Muscle of back (tissue), 11 donors: ENCODE data around the gene AMN. TPM values are rescaled to one million over a fixed set of nuclear protein-coding genes. Genes with fewer than 3 reads are reported as not detected.

Experiments used
- DNase-seq, 3 donors: peaks; one replicate each; pipeline versions ENCODE4 v3.0.0 to v3.0.0-alpha.2; 2013
- polyA plus RNA-seq, 10 donors: library from polyadenylated mRNA; unstranded; fragments of 120-200 nt; gene quantifications; one replicate each; pipeline ENCODE4 v1.2.1, GENCODE V29; 2013; ENCODE audit not compliant: insufficient read length in 10 of 10

The AMN gene
- polyA plus RNA-seq, 10 donors, result 0.26 to 1.4 (median 0.39) TPM

GRCh38 chr14:102927878-102928411 is 5.5 kb downstream of the AMN start:
- DNase-seq, result peak in 1 of 3 donors; percentile 58

- peak in 2 of 3 donors; percentile 46 to 75 for DNase-seq
Observed at GRCh38 chr14:102928412-102929240, 6.2 kb downstream of the AMN start.

GRCh38 chr14:102929241-102930137 is 7.0 kb downstream of the AMN start:
- DNase-seq, result peak in 1 of 3 donors; percentile 38

- no peak for DNase-seq
Observed at GRCh38 chr14:102930138-102930752, 7.8 kb downstream of the AMN start.

- no peak for DNase-seq
Observed at GRCh38 chr14:102930753-102931579, 8.5 kb downstream of the AMN start.

- DNase-seq, result no peak
Observed at GRCh38 chr14:102931580-102932285, 9.3 kb downstream of the AMN start.

GRCh38 chr14:102932484-102933248 is 10.2 kb downstream of the AMN start:
- no peak for DNase-seq

- no peak for DNase-seq
Observed at GRCh38 chr14:102933618-102934231, 11.3 kb downstream of the AMN start.

GRCh38 chr14:102935756-102936155 is 13.3 kb downstream of the AMN start:
- no peak for DNase-seq

- DNase-seq, result no peak
Observed at GRCh38 chr14:102937331-102938175, 15.1 kb downstream of the AMN start.

GRCh38 chr14:102938191-102938590 is 15.7 kb downstream of the AMN start:
- DNase-seq, result no peak

GRCh38 chr14:102939329-102939728 is 16.9 kb downstream of the AMN start:
- DNase-seq, result no peak

- DNase-seq, result no peak
Observed at GRCh38 chr14:102939820-102940561, 17.5 kb downstream of the AMN start.

GRCh38 chr14:102940729-102941362 is 18.4 kb downstream of the AMN start:
- DNase-seq, result no peak

GRCh38 chr14:102941419-102942011 is 19.1 kb downstream of the AMN start:
- DNase-seq, result no peak

- DNase-seq, result no peak
Observed at GRCh38 chr14:102942069-102942468, 19.6 kb downstream of the AMN start.
